ENCODE data around the gene PLCH1.

Gene PLCH1

DNA sequence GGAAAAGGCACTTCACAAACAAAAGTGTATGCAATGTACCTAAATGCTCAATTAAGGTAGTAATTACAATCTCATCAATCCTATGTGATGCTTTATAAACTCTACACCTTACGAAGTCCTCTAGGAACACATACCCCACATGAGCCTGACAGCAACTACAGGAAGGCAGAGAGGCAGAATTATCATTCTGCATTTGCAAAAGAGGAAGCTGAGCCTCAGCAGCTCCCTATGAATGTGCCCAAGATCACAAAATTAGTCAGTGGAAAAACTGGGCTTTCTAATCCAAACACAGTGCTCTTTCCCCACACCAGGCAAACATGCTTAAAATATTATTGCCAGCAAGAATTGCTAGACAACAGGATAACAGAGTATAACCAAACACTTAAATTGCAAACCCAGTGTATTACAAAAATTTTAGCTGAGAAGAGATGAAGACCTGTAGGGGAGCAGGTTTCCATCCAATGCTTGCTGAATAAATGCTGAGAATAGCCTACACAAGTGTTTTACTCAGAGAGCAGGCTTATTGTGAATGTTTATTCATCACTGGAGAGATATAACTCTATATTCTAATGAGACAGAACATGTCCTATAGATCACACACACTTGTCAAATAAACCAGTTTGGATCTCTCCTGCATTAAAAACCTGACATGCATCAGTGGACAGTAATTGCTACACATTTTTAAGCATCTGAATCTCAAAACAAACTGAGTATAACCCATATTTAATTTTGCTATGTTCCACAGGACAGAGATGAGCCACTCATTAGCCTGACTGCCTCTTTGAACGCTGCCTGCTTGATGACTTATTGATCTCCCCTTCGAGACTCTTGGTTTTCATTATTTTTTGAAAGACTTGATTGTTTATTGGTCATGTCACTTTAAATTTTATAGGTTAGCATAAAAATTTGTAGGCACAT, 62.2 kb downstream of the PLCH1 start:
- peak; percentile 21 for DNase-seq

GRCh38 chr3:155676252-155676981, 68.5 kb downstream of the PLCH1 start:
- DNase-seq: no peak

DNA sequence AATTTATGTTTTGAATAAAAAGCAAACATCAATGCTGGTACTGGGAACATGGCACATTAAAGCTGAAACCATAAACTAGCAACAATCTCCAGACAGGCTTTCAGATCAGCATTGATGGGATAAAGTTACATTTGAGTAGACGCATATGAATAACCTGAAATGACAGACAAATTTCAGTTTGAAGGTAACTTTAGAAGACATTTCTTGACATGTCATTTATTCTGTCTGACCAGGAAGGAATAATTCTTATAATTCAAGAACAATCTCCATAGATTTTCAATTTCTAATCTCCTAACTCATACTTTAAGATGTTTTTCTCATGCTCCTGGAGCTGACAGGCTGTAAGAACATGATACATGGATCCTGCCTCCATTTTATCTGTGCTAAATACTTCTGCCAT, 69.8 kb downstream of the PLCH1 start:
- no peak for DNase-seq

DNA sequence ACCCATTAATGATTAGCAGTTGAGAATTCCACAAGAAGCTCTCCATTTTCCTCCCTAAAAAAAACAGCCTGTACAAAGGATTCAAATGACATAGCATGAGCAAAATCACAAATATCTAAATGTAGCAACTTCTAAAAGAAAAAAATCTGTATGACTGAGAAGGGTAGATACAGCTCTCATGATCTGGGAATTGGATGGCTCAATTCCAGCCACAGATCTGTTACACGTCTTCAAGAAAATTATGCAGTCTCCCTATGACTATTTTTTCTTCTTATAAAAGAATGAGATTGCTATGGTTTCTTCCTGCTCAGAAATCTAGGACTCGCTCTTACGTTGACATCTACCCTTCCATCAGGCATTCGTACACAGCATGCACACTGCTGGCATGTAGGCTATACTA, 71.5 kb downstream of the PLCH1 start:
- DNase-seq: no peak

- DNase-seq: no peak
These were observed 74.5 kb downstream of the PLCH1 start for GRCh38 chr3:155670335-155670734.

DNA sequence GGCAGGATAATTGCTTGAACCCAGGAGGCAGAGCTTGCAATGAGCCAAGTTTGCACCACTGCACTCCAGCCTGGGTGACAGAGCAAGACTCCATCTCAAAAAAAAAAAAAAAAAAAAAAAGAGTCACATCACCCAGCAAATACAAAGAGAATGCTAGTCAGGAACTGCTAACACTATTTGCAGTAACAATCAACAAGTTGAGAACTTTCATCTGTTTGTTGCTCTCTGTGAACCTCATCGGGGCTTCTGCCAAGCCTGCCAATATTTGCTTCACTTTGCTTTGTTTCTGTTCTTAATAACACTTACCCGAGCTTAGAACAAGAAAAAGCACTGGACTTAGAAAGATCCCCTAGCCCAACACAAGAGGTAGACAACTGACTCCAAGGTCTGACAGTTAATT, 76.9 kb downstream of the PLCH1 start:
- DNase-seq: no peak

DNA sequence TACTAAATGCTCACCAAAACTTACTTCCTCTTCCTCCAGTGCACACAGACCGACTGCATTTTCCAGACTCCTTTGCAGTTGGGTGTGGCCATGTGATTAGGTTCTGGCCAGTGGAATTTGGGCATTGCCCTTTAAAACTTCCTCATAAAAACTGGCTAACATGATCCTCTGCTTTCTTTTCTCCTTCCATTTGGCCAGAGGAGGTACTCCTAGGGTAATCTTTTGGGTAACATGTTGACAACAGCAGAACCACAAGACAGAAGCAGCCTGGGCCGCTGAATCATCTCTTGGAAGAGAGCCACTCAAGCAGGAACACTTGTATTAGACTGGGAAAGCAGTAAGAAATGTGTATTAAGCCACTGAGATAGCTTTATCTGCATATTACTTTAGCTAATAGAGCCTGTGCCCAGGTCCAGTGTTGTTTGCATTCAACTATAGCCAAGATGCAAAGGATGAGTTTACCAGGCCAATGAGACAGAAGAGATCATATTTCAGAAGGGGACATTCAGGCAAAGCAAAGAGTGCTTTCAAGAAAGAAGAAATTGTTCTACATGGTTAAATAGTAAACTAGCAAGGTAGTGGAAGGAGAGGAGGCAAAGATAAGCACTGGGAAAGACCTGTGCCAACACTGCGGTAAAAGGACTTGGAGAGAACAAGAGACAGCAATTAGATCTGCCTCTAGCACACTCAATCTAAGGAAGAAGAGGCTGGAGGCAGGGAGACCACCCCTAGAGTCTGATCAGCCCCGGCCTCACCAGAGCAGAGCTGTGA, 79.8 kb downstream of the PLCH1 start:
- peak; percentile 43 for DNase-seq

GRCh38 chr3:155663467-155664212, 81.2 kb downstream of the PLCH1 start:
- no peak for DNase-seq

DNA sequence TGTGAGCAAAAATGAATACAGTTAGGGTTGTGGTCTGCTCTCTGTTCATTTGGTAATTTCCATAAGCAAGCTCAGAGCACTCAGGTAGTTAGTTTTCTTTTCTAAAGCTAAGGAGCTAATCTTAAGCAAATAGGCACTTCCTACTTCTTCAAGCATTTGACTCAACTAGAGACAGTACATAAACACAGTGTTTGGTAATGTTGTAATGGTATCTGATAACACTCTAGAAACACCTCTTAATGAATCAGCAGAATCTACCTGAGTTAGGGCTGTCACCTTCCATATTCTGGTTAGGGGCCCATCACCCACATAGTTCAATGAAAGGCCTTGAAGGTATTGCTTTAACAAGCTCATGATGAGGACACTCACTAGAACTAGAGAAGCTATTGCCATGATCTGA, 83.1 kb downstream of the PLCH1 start:
- DNase-seq: no peak

- DNase-seq: no peak
These were observed 83.8 kb downstream of the PLCH1 start for GRCh38 chr3:155661042-155661441.

- no peak for DNase-seq
These were observed 86.1 kb downstream of the PLCH1 start for GRCh38 chr3:155658671-155659261.

DNA sequence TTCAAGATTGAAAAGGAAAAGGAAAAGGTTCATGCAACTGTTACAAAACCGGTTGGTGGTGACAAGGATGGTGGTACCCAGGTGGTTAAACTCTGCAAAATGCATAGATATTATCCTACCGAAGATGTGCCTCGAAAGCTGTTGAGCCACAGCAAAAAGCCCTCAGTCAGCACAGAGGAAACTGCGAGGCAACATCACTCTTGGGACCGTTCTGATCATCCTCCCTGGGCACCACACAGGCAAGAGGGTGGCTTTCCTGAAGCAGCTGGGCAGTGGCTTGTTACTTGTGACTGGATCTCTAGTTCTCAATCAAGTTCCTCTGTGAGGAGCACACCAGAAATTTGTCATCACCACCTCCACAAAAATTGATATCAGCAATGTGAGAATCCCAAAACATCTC, 86.9 kb downstream of the PLCH1 start:
- DNase-seq: no peak

GRCh38 chr3:155657161-155657560, 87.7 kb downstream of the PLCH1 start:
- no peak for DNase-seq

- DNase-seq: no peak
These were observed 88.4 kb downstream of the PLCH1 start for GRCh38 chr3:155656466-155656865.

DNA sequence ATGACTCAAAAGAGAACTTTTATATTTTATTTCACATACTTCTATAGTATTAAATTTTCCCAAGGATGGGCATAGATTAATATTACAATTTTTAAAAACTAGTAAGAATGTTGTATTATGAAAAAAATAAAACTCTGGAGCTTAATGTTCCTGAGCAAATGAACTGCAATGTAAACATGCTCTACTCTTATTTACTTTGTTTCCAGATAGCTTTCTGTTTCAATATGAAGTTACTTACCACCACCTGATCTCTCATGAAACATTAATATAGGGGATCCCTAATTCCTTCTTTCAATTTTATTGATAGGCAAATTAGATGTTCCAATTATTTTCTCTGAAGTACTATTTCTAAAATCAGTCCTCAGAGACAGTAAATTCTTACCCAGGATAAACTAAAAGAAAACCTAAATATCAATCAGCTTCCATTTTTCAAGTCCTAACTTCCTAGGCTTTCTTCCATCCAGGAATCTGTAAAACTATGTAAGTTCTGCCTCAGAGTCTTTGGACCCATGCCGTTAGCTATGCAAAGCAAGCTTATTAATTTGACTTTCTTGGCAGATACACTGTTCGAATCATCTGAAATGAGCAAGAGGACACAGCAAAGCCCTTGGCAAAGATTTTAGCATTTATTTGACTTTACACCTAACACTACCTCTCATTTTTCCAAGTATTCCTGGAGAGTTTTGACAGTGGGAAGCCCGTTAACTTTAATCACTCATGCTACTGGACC, 93.2 kb downstream of the PLCH1 start:
- DNase-seq: no peak

DNA sequence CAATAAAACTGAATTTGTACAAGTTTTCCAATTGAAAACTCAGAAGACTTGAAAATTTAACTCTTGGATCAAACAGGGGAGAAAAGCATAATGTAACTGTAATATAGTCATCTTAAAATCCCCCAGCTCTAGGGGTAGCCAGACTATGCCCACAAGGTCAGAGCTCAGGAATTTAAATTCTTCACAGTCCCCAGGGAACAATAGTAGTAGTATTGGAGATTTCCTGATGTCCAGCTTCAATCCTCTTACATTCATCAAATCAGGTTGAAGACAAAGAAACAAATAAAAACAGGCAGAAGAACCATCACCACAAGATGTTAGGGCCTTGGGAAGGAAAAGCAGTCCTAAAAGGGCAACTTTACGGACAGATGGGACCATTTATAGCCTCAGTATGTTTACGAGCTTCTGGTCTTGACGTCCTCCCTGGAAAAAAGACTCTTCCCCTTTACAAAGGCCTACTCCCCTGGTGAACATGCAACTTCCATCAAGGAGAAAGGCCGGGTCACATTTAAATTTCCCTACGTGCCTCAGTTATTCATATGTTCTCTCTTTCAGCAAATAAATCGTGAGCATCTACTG, 96.8 kb downstream of the PLCH1 start:
- no peak for DNase-seq

DNA sequence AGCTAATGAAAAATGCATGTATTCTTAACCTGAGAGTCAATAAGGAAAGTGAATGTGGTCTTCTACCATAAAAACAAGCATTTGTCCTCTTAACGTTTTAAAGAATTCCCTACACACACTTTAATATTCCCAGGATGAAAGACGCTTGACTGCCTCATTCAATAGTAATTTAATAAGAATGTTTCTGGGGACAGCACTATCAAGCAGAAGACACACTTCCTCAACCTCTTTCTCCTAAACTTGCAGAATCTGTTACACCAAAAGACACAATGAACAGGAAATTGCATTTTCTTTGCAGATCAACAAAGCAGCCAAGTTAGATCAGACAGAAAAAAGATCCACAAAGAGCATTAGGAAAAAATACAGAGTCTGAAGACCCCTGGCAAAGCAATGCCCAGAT, 97.7 kb downstream of the PLCH1 start:
- DNase-seq: no peak

- DNase-seq: no peak
These were observed 98.2 kb downstream of the PLCH1 start for GRCh38 chr3:155646669-155647068.

GRCh38 chr3:155646128-155646527, 98.7 kb downstream of the PLCH1 start:
- DNase-seq: no peak

- DNase-seq: no peak
These were observed 101.2 kb downstream of the PLCH1 start for GRCh38 chr3:155643581-155644165.

GRCh38 chr3:155641956-155642355, 102.9 kb downstream of the PLCH1 start:
- no peak for DNase-seq
